ACHN (cell line): Measurements from ENCODE around the gene ATP11B.
"Not testable (repeated sequence)": the region's sequence is repeated elsewhere in the genome, so short reads cannot be mapped to it uniquely, and the experiment has no call there.

Experiments
- DNase-seq: peaks from one replicate; pipeline ENCODE4 v3.0.0-alpha.2; 2015
- in situ Hi-C: cut with HindIII; loops from 2 replicates; pipeline ENCODE4 v1.10.0; 2017; ENCODE audit warnings: low sequenced_read_pairs, low pct_ligation_motif_present, low pct_unique_long_range_greater_than_20kb

The ATP11B gene

GRCh38 chr3:182793663-182794454 is 555 bp downstream of the ATP11B start:
- peak; percentile 42 for DNase-seq
- in situ Hi-C loops, result no loop called here

- in situ Hi-C loops, result no loop called here
These were observed 1.4 kb downstream of the ATP11B start for GRCh38 chr3:182794455-182795388.

GRCh38 chr3:182795389-182795782 is 2.1 kb downstream of the ATP11B start:
- peak; percentile 14 for DNase-seq
- in situ Hi-C loops, result no loop called here

More at GRCh38 chr3:182794455-182795388, 1.4 kb downstream of the ATP11B start:
- DNase-seq, result peak; percentile 30

- DNase-seq, result no peak
- in situ Hi-C loops, result no loop called here
These were observed 3.0 kb downstream of the ATP11B start for GRCh38 chr3:182796310-182796709.

GRCh38 chr3:182797876-182798275 is 4.6 kb downstream of the ATP11B start:
- in situ Hi-C loops, result no loop called here
- no peak for DNase-seq

GRCh38 chr3:182799143-182799542 is 5.8 kb downstream of the ATP11B start:
- DNase-seq, in situ Hi-C loops: not testable (repeated sequence)

GRCh38 chr3:182800508-182800907 is 7.2 kb downstream of the ATP11B start:
- DNase-seq, result no peak
- in situ Hi-C loops, result no loop called here

GRCh38 chr3:182802413-182803390 is 9.4 kb downstream of the ATP11B start:
- in situ Hi-C loops, result no loop called here

GRCh38 chr3:182803596-182803995 is 10.3 kb downstream of the ATP11B start:
- in situ Hi-C loops, result no loop called here
- no peak for DNase-seq

More at GRCh38 chr3:182802413-182803390, 9.4 kb downstream of the ATP11B start:
- DNase-seq, result no peak

GRCh38 chr3:182807061-182807460 is 13.8 kb downstream of the ATP11B start:
- in situ Hi-C loops, result no loop called here
- DNase-seq, result no peak

- in situ Hi-C loops, result no loop called here
- no peak for DNase-seq
These were observed 14.9 kb downstream of the ATP11B start for GRCh38 chr3:182808041-182808770.

- in situ Hi-C loops, result no loop called here
- no peak for DNase-seq
These were observed 16.2 kb downstream of the ATP11B start for GRCh38 chr3:182809531-182809930.

- DNase-seq, result no peak
- in situ Hi-C loops, result no loop called here
These were observed 17.4 kb downstream of the ATP11B start for GRCh38 chr3:182810574-182811268.

- in situ Hi-C loops, result no loop called here
These were observed 17.9 kb downstream of the ATP11B start for GRCh38 chr3:182811269-182811596.

GRCh38 chr3:182812123-182812522 is 18.8 kb downstream of the ATP11B start:
- in situ Hi-C loops, result no loop called here
- no peak for DNase-seq

More at GRCh38 chr3:182811269-182811596, 17.9 kb downstream of the ATP11B start:
- no peak for DNase-seq

- in situ Hi-C loops, result no loop called here
These were observed 21.2 kb downstream of the ATP11B start for GRCh38 chr3:182814419-182815062.

GRCh38 chr3:182816181-182816580 is 22.9 kb downstream of the ATP11B start:
- in situ Hi-C loops, result no loop called here

More at GRCh38 chr3:182814419-182815062, 21.2 kb downstream of the ATP11B start:
- DNase-seq, result no peak

More at GRCh38 chr3:182816181-182816580, 22.9 kb downstream of the ATP11B start:
- no peak for DNase-seq
